HG03280 (cell line): ENCODE measurements around the gene LPCAT1.
"Not testable (repeated sequence)": the region's sequence is repeated elsewhere in the genome, so short reads cannot be mapped to it uniquely, and the experiment has no call there.

Experiments
- ATAC-seq: cut with Tn5 transposase; IDR thresholded peaks from one replicate; pipeline ENCODE4 v1.9.1; 2021; ENCODE audit warnings: mild to moderate bottlenecking, moderate library complexity; ENCODE audit not compliant: unreplicated experiment

LPCAT1 gene

GRCh38 chr5:1468629-1469527, 54.9 kb downstream of the LPCAT1 start:
- ATAC-seq, result no peak

DNA sequence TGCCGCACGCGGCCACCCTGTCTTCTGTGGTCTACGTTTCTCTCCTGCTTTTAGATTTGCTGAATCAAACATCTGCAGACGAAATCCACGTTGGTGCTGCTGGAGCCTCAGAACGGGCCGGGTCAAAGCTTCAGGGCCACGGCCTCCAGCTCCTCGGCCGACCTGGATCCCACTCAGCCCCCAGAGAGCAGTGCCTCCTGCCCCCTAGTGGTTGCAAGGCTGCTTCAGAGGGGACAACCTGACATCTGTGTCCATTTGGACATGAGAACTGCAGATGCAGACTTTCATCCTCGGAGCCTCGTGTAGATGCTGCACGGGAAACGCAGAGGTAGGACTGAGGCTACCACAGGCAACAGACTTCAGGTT, 55.5 kb downstream of the LPCAT1 start:
- ATAC-seq, result no peak

DNA sequence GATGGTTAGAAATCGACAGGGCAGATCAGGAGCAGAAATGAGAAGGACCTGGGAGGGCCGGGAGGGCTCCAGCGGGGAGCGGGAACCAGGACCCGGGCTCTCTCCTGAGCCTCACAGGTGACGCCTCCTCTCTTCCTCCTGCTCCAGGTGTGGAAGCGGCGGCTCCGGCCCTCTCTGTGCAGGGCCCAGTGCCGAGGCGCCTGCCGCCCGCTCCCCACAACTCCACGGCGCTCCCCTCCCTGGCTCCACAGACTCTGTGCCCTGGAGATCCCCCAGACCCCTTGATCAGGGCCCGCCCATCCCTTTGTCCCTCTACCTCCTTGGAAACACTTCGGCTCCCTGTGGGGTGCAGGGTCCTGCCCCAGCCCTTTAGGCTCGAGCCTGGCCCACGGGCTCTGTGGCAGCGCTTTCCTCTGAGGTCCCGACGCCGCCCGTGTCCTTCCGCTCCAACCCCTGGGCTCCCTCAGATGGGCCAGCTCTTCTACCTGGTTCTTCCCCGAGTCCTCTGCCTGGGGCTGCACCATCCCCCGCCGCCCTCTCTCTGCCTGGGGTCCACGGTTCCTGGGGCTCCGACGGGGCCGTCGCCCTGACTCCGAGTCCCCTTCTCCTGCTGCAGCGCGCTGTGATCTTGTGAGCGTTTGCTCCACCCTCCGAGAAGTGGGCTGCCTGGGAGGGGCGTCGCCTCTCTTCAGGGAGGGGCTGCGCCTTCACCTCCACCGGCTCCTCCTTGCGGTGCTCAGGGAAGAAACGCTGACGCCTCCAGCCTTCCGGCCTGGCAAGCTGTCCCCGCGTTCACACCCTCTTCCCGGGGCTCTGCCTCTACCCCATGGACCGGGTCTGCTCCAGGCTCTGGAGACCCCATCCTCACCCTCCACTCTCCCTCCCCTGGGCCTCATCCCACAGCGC, 56.2 kb downstream of the LPCAT1 start:
- ATAC-seq, result no peak

DNA sequence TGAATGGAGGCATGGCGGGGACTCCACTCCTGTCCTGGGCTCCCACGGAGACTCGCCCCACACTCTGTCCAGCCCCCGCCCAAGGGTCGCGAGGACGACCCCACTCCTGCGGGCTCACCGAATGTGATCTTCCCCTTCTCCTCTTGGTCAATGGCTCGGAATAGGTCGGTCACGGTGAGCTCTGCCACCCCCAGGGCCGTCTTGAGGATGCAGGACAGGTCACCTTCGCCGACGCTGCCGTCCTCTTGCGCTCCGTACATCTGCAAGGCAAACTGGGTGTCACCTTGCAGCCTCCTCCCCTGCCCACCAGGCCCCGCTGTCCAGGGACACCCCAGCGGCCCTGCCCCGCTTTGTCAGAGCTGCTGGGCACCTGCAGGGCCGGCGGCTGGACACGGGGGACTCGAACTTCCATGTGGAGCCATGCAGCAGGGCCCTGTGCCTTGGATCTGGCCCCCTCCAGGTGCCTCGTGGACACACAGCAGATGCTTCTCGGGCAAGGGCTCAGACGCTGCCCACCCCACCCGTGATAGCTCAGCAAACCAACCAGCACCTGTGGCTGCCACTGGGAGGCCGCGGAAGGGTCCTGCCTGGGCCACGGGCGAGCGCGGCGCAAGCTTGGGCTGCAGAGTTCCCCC, 57.0 kb downstream of the LPCAT1 start:
- no peak for ATAC-seq

- ATAC-seq, result no peak
Observed at GRCh38 chr5:1465966-1466471, 57.7 kb downstream of the LPCAT1 start.

DNA sequence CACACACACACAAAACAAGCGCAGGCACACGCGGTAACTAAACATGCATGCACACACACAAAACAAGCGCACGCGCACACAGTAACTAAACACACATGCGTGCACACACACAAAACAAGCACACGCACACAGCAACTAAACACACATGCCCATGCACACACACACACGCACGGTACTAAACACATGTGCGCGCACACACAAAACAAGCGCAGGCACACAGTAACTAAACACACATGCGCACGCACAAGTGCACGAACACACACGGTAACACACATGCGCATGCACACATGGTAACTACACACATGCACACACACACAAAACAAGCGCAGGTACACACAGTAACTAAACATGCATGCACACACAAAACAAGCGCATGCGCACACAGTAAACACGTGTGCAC, 58.6 kb downstream of the LPCAT1 start:
- ATAC-seq, result no peak

DNA sequence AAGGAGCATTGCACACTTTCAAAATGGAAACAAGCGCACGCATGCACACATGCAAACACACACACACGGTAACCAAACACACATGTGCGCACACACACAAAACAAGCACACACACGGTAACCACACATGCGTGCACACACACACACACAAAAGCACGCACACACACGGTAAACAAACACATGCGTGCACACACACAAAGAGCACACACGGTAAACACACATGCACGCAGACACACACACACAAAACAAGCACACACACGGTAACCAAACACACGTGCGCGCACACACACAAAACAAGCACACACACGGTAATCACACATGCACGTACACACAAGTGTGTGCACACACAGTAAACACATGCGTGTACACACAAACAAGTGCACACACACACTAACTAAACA, 59.2 kb downstream of the LPCAT1 start:
- ATAC-seq, result no peak

DNA sequence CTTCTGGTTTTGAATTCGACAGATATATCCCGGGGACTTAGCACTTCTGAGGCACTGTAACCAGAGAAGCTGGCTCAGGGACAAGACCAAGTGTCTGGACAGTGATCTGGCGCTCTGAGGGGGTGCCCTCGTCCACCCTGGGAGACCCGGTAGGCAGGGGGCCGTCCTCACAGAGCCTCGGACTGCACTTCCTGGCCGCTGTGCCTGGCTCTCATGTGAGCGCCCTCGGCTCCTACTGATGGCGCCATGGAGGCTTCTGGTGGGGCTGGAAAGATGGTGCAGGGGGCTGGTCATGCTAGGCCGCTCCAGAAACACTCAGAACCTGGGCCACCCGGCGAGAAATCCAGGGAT, 59.7 kb downstream of the LPCAT1 start:
- no peak for ATAC-seq

GRCh38 chr5:1463326-1464095, 60.2 kb downstream of the LPCAT1 start:
- ATAC-seq, result no peak

GRCh38 chr5:1462358-1462757, 61.4 kb downstream of the LPCAT1 start:
- ATAC-seq, result no peak

- no peak for ATAC-seq
Observed at GRCh38 chr5:1461396-1461795, 62.4 kb downstream of the LPCAT1 start.

- ATAC-seq, result no peak
Observed at GRCh38 chr5:1460054-1460682, 63.6 kb downstream of the LPCAT1 start.

- ATAC-seq, result not testable (repeated sequence)
Observed at GRCh38 chr5:1459435-1459834, 64.3 kb downstream of the LPCAT1 start.

- not testable (repeated sequence) for ATAC-seq
Observed at GRCh38 chr5:1456110-1456881, 67.5 kb downstream of the LPCAT1 start.

DNA sequence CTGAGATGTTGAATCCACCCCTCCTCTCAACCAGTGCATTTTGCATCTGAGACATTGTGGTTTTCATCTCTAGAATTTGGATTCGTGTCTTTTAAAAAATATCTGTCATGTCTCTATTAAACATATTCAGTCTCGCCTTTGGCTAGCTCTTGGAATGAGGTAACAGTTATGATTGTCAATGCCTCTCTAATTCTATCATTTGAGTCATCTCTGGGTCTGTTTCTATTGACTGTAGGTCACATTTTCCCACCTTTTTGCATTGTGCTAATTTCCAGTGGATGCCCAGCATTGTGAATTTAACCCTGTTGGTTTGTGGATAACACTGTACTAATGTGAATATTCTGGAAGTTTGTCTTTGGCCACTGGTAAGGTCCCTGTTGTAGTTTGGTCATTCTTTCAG, 70.1 kb downstream of the LPCAT1 start:
- no peak for ATAC-seq

- no peak for ATAC-seq
Observed at GRCh38 chr5:1449081-1449630, 74.6 kb downstream of the LPCAT1 start.

DNA sequence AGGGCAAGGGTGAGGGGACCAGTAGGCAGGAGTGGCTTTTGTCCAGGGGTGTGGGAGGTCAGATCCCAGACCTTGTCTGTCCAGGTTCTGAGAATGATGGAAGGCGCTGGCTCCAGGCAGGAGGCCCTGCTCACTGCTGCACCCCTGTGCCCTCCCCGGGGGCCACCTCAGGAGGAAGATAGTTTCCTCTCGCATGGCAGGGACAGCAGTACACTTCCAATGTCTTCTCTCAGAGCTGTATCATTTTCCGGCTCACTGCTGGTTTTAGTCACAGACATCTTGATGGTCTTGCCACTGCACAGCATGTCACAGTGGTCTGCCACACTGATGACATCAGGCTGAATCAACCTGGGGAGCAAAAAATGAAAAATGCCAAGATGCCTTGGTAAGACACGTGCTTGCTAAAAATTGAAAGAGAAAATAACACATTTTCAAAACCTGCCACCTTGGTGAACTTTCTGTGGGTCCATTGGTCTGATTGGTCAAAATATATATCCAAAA, 75.2 kb downstream of the LPCAT1 start:
- ATAC-seq, result no peak

DNA sequence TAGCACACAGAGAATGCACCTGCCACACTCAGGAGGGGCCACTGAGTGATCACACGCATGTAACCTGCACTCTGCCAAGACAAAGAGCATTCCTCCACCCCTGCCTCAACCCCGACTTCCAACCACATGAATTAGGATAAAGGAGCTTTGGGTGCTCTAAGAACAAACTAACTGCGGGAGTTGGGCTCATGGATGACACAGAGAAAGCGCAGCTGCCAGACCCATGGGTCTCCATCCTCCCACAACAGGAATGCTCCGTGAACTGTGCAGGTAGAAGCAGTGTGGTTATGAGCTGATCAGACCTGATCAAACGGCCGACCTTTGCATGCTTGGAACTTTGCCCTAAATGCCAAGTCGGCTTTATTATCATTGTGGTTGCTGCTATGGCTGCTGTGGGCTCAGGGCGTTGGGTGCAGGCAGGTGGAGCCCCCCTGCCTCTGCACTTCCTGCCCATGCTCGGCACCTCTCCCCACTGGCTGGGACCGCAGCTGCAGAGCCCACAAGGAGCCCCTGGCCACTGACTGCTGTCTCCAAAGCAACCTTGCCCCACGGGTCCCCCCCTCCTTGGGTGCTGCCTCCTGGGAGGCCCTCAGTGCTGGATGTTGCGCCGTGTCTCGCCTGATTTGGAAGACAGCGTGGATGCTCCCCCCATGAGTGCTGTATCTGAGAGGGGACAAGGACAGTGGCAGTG, 75.9 kb downstream of the LPCAT1 start:
- ATAC-seq, result no peak
